Cerebellar cortex (tissue), 1 donor: Measurements from ENCODE around the gene MZT2A.
"Not testable (repeated sequence)": the region's sequence is repeated elsewhere in the genome, so short reads cannot be mapped to it uniquely, and the experiment has no call there.

Source experiments
- DNase-seq: peaks from one replicate; pipeline ENCODE4 v3.0.0-alpha.2; 2015; ENCODE audit warnings: low spot score

The MZT2A gene

DNA sequence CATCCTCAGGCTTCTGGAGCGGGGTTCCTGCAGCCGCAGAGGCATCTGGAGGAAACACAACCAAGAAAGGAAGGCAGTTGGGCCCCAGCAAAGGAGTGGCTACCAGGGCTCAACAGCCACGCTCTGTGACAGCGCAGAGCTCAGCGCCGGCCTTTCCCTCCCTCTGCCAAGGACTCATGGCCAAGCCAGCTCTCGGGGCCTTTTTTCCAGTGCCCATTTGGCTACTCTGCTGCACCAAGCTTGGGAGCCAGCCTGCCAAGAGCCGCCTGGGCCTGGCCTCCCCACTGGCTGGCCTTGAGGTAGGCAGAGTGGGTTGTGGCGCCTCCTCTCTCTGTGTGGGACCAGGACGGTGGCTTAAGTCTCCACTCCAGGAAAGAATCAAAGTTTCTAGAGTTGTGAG lies 28.3 kb upstream of the MZT2A start:
- peak; percentile 37 for DNase-seq

DNA sequence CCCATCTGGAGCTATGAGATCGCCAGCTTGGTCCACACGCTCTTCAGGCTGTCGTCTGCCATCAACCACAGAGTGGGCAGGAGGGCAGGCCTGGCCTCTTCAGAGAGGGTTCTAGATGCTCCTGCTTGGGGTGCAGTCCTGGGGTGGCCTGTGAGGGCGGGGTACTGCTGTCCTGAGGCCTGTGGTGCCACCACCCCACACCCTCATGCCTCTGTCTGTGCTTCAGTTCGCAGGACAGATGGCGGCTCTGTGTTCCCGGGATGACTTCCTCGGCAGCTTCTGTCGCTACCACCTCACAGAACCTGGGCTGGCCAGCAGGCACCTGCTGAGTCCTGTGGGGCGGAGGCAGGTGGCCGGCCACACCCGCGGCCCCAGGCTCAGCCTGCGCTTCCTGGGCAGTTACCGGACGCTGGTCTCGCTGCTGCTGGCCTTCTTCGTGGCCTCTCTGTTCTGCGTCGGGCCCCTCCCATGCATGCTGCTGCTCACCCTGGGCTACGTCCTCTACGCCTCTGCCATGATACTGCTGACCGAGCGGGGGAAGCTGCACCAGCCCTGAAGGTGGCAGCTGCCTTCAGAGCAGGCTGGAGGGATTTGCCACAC lies 27.8 kb upstream of the MZT2A start:
- peak; percentile 20 for DNase-seq

DNA sequence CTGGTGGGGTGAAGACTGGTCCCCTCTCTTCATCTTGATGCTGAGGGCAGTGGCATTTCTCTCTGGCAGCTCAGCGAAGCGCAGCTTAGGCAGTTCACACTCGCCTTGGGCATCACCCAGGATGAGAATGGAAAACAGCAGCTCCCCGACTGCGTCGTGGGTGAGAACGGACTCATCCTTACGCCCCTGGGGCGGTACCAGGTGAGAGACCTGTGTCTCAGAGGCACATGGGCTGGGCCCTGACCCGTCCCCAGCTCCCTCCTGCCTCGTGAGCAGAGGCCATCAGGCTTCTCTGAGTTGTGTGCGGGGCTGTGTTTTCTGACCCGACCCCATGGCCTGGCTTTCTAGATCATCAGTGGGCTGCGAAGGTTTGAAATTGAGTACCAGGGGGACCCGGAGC lies 27.3 kb upstream of the MZT2A start:
- DNase-seq: no peak

DNA sequence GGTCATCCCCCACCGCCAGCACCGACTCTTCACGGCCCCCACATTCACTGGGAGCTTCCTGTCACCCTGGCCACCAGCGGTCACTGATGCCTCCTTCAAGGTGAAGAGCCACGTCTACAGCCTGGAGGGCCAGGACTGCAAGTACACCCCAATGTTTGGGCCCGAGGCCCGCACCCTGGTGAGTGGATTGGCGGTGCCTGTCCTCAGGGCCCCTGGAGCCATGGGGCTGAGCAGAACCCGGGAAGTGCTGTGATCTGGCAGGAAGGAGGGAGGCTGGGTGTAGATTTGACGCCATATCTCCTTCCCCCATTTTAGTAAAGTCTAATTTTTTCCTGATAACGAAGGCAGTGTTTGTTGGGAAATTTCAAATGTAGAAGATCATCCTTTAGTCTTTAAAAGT lies 26.3 kb upstream of the MZT2A start:
- not testable (repeated sequence) for DNase-seq

DNA sequence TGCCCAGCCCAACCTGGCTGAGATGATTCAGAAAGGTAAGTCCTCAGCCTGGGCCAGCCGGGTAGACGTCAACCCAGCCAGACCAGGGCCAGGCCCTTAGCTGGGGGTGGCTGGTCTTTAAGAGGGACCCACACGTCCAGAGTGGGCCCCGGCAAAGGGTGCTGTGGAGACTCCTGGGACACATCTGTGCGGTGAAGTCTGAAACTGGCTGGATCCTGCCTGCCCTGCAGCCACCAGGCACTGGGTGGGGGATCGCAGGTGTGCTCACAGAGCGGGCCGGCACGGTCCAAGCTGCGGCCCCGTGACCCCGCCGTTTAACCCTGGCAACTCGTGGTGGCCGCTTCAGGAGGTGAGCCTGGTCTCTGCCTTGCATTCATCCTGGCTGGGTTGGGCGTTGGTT lies 25.7 kb upstream of the MZT2A start:
- DNase-seq: not testable (repeated sequence)

DNA sequence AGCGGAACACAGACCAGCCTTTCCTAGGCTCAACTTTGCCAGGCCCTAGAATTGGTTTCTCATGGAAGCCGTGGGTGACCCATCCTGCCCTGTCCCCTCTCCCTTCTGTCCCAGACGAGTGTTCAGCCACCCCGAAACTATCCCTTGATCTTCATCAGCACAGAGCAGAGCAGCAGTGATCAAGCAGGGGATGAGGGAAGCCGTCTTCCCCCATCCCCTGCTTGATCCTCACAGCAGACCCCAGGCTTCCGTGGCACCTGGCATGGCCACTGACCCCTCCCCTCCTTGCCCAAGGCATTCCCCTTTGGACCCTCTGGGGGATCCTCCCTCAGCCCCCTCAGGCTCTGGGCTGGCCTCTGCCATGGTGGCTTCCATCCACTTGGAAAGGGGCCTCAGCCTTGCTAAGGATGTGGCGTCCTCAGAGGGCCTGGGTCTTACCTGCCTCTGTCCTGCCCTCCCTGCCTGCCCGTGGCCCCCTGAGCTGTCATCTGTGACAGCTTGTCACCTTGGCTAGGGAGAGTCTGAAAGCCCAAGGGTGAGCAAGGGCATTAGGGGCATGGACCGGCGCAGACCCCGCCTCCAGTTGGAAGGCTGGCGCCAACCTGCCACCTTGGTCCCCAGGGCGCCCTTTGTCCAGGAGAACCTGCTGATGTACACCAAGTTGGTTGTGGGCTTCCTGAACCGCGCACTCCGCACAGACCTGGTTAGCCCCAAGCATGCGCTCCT lies 25.1 kb upstream of the MZT2A start:
- no peak for DNase-seq

DNA sequence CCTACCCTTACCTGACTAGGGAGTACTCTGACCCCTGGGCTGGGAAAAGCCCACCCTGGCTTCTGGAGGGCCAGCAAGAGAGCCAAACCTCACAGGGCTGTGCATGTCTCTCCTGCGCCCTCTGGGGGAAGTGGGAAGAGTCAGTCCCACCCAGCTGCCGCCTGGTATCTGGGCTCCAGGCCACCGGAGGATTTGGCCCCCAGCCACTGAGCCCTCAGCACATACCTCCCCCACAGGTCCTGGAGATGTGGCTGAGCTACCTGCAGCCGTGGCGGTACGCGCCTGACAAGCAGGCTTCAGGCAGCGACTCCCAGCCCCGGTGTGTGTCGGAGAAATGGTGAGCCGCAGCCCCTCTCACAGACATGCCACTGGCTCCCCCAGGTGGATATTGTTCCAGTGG lies 24.4 kb upstream of the MZT2A start:
- not testable (repeated sequence) for DNase-seq

DNA sequence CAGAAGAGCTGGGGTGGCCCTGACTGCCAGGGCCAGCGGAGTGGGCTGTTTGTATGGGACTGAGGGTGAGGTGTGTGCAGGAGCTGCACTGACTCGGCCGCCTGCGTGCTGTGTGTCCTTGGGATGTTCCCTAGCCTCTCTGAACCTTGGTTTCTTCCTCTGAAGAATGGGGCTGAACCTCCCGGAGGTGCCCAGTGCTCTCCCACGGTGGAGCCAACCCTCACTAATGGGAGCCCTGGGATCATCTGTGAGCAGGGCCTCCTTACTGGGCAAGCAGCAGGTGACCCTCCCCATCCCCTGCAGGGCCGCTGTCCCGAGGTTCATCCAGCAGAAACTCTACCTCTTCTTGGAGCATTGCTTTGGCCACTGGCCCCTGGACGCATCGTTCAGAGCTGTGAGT lies 23.8 kb upstream of the MZT2A start:
- DNase-seq: no peak

DNA sequence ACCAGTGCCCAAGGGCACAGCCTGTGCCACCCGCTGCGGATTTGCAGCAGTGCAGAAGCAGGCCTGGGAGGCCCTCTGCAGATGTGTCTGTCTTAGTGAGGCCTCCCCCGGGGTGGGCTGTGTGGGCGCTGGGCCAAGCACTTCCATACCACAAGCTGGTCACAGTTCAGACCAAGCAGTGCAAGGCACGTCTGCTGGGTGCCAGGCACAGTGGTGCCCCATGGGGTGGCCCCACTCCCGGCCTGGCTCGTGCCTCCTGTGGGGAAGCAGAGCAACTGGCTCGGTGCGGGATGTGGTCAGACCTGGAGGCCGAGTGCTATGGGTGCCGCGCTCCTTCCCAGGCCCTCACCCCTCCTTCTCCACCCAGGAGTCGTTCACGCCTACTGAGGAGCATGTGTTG lies 23.0 kb upstream of the MZT2A start:
- DNase-seq: not testable (repeated sequence)

DNA sequence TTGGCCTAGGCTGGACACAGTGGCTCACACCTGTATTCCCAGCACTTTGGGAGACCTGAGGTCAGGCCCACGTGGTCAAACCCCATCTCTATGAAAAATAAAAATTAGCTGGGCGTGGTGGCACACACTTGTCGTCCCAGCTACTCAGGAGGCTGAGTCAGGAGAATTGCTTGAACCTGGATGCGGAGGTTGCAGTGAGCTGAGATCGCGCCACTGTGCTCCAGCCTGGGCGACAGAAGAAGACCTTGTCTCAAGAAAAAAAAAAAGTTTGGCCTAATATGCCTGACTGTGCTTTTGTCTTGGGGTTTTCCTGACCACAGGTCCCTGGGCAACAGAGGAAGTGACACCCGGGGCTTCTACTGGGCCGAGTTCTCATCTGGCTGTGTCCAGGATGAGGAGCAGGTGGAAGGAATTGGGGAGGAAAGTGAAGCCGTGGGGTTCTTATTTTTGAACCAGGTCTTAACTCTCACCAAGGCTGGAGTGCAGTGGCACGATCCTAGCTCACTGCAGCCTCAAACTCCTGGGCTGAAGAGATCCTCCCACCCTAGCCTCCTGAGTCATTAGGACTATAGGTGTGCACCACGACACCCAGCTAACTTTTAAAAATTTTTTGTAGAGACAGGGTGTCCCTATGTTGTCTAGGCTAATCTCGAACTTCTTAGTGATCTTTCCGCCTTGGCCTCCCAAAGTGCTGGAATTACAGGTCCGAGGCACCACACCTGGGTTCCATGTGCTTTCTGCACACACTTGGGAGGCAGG lies 22.4 kb upstream of the MZT2A start:
- not testable (repeated sequence) for DNase-seq

DNA sequence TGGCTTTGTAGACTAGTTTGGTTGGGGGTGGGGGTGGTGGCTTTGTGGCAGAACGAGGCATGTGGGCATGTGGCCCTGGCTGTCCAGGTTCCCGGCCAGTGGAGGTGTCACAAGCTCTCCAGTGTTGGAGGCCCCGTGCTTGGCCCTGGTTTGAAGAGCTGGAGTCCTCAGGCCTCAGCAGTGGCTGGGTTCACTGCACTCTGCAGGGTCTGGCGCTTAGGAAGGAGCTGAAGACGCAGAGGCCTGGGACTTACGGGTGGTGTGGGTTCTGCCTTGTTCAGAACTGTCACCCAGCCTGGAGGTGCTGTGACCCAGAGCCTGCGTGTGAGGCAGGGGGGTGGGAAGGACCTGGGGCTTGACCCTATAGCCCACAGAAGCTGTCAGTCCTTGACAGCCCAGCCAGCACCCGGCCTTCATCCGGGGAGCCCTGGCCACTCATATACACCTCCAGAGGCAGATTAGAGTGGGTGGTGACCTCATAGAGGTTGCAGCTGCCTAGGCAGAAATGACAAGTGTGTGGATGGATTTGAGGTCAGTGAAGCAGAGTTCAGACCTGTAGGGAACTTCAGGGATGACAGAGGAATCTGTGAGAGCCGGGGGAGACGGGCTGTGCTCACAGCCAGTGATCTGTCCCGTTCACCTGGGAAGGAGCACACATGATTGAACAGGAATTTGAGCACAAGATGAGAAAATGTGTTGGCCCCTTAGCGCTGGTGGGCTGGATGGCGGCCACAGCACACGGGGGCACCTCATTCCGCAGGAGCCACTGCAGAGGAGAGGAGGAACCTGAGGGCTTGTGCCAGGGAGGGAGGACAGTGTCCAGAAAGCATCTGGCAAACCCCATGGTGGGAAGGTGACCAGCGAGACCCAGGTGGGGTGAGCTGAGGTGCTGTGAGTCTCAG lies 20.0 kb upstream of the MZT2A start:
- not testable (repeated sequence) for DNase-seq

DNA sequence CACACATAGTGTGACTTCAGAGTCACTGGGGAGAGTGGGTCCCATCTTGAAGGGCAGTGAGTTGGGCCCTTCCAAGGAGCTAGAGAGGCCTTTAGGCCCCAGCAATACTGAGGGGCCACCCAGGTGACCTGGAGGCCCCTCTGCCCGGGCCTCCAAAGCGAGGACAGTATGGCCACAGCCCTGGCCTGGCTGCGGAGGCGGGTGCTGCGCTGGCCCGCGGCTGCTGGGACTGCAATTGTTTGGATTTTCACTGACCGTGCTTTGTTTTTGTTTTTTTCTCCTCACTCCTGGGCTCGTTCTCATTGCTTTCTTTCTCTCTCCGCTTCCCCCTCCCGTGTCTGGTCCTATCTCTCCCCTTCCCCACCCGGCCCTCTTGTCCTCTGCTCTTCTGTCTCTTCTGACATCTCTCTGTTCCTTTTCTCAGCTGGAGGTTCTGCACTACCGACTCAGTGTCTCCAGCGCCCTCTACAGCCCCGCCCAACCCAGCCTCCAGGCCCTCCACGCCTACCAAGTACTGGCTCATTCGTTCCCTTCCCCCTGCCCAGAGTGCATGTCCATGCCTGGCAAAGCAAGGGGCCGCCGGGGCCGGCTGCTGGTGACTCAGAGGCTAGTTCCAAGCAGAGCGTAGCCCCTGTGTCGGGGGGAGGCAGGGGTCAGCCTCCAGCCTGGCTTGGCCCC lies 19.2 kb upstream of the MZT2A start:
- not testable (repeated sequence) for DNase-seq

DNA sequence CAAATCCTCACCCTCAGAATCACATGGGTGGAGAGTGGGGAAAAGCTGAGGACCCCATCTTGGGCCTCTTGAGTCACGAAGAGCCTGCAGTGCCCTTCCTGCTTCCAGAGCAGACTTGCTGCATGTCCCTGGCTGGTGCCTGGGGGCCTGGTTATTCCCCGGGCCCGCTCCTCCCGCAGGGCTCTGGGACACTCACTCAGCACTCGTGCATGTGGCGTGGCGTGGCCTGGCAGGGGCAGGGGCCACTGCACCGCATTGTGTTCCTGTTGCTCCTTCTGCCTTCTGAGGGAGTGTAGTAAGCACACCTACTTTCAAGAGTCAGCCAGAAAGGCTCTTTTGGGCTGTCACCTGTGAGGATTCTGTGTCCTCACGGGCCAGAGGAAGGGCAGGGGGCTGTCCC lies 17.4 kb upstream of the MZT2A start:
- no peak for DNase-seq

DNA sequence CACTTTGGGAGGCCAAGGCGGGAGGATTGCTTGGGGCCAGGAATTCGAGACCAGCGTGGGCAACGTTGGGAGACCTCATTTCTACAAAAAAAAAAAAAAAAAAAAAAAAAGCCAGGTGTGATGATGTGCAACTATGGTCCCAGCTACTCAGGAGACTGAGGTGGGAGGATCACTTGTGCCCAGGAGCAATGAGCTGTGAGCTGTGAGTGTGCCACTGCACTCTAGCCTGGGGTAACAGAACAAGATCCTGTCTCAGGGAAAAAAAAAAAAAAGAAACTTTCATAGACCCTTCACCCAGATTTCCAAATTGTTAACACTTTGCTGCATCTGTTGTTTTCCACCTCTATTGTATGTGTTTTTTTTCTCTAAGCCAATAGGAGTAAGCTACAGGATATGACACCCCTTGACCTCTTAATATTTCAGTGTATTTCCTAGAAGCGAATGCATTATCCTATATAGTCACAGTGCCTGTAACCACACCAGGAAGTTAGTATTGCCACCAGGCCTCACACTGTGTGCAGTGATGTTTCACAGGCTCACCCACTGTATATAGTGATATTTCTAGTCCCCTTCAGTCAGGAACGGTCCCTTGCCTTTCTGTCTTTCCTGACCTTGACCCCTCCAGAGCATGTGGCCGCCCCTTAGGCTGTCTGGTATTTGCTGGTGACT lies 12.0 kb upstream of the MZT2A start:
- DNase-seq: not testable (repeated sequence)

DNA sequence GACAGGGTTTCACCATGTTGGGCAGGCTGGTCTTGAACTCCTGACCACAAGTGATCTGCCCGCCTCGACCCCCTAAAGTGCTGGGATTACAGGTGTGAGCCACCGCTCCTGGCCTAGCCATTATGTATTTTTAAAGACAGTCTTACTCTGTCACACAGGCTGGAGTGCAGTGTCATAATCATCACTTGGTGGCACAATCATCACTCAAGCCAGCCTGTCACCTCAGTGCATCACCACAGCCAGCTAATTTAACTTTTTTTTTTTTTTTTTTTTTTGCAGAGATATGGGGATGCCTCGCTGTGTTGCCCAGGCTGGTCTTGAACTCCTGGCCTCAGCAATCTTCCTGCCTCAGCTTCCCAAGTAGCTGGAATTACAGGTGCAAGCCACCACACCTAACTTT lies 11.4 kb upstream of the MZT2A start:
- DNase-seq: not testable (repeated sequence)

DNA sequence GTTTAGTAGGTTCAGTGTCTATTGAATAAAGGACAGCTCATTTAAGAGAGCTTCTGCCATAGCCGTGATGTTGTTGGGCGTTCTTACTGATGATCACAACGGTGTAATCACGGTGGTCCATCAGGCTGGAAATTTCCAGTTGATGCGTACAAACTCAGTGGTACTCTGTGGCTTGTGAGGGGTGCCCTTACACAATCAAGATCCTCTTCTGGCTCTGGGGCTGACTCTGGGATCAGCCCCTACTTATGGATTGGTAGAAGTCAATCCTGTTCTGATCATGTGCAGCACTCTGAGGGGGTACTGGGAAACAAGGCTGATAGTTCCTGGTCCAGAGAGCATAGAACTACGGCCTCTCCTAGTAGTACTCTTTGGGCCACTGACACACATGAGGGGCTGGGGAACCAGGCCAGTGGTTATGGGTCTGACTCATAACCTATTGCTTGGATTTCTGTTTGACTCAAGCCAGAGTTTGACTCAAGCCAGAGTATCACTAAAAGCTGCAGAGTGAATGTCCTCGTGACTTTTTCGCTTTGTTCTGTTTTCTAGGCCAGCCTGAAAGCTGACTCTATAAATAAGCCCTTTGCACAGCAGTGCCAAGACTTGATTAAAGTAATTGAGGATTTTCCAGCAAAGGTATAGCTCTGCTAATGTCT lies 6.2 kb upstream of the MZT2A start:
- not testable (repeated sequence) for DNase-seq

DNA sequence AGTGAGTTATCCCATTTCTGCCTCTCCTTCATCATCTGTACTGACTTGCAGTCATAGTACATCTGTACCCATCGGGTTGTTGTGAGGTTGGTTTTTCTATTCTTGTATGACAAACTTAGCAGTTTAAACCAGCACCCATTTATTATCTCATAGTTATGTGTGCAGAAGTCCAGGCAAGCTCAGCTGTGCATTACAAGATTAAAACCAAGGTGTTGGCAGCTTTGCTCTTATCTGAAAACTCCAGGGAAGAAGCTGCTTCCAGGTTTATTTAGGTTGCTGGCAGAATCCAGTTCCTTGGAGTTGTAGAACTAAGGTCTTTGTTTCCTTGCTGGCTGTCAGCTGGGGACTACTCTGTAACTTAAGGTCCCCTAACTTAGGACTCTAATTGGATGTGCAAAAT lies 3.3 kb upstream of the MZT2A start:
- DNase-seq: not testable (repeated sequence)

DNA sequence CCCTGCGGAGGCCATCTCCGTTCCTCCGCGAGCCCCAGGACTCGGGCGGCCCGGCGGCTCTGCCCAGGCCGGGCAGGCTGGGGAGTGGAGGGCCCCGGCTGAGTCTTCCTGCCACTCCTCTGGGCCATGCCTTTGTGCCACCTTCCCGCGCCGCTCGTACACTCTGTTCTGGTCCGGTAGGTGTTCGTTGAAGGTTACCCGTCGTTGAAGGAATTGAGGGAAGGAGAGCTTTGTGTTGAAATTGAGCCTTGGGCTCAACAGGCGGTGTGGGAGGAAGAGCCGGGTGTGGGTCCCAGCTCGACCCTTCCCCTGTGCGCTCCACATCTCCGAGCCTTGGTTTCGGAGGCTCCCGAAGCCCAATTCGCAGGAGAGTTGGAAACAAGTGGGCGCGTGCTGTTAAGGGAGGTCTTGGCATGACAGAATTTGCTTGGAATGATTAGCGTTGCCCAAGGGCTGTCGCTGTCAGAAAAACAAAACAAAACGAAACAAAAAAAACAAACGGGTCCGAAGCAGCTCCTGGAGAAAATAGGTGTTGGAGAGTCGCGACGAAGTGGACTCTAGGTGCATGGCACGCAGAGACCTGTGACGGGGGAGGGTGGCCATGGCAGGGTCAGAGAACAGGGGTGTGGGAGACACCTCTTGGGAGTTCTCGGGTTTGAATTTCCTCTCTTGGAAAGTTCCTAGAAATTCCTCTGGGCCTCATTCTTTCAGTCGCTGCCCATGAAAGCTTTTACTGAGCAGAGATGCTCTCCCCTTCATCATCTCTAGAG lies 1.2 kb upstream of the MZT2A start:
- no peak for DNase-seq

DNA sequence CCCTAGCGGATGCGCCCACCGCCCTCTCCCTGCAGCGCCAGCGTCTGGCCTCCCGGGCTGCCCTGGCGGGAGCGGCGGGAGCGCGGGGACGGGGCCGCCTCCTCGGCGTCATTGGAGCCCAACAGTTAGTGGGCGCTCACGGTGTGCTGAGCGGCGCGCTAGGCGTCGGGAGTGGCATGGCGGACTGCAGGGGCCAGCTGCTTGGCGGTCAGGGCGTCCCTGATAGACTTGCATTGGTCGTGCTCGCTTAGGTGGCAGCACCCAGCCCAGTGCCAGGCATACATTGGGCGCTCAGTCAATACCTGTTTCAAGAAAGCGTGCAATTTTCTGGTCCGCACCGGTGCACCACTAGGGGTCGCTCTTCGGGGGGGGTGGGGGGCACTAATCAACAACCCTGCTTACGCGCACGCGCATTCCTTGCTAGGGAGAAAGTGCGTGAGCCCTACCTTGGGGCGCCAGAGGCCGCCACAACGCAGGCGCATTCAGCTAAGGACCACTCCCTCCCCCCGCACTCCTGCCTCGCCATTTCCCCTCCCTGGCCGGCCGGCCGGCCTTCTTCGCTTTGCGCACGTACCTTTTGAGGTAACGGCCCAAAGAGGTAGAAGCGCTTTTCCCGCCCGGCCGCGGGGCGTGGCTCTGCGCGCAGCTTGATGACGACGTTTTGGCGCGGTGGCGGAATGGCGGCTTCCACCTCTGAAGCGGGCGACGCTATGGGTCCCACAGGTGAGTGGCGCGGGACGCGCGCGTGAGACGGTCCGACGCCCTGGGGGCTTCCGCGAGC lies 411 bp upstream of the MZT2A start:
- DNase-seq: peak; percentile 97
